Glutamatergic neuron (in vitro differentiated cells): ENCODE measurements around the gene TAS2R40. TPM values are rescaled to one million over a fixed set of nuclear protein-coding genes. Genes with fewer than 3 reads are reported as not detected.

Experiments
- DNase-seq: peaks from one replicate; pipeline ENCODE4 v3.0.0; 2022
- H3K27ac Mint-ChIP-seq: one replicate; pipeline ENCODE4 v1.8.0; 2020; ENCODE audit warnings: mild to moderate bottlenecking, mixed read lengths, inconsistent platforms; ENCODE audit not compliant: unreplicated experiment
- H3K27me3 Mint-ChIP-seq: one replicate; pipeline ENCODE4 v1.8.0; 2020; ENCODE audit warnings: mild to moderate bottlenecking, moderate library complexity, mixed read lengths, inconsistent platforms; ENCODE audit not compliant: unreplicated experiment
- H3K36me3 Mint-ChIP-seq: one replicate; pipeline ENCODE4 v1.8.0; 2020; ENCODE audit warnings: mild to moderate bottlenecking, mixed read lengths, inconsistent platforms; ENCODE audit not compliant: unreplicated experiment
- H3K4me1 Mint-ChIP-seq: one replicate; pipeline ENCODE4 v1.8.0; 2020; ENCODE audit warnings: mild to moderate bottlenecking, low read depth, mixed read lengths, inconsistent platforms; ENCODE audit not compliant: unreplicated experiment
- H3K4me3 Mint-ChIP-seq: one replicate; pipeline ENCODE4 v1.8.0; 2020; ENCODE audit warnings: mild to moderate bottlenecking, mixed read lengths, inconsistent platforms; ENCODE audit not compliant: unreplicated experiment
- H3K9me3 Mint-ChIP-seq: one replicate; pipeline ENCODE4 v1.8.0; 2020; ENCODE audit warnings: mild to moderate bottlenecking, moderate library complexity, mixed read lengths, inconsistent platforms; ENCODE audit not compliant: unreplicated experiment
- CTCF ChIP-seq: fragments of 200-600 bp; sonication (generic); IDR thresholded peaks from one replicate; pipeline ENCODE4 v1.5.0; 2021; ENCODE audit not compliant: partially characterized antibody, unreplicated experiment
- total RNA-seq: library from RNA; stranded (reverse); fragmentation: NEBNext Ultra II Directional; extraction: Animal tissue kit (Norgen Biotek cat#: 25700); gene quantifications from one replicate; pipeline ENCODE4 v1.2.1, GENCODE V29; 2021; ENCODE audit not compliant: unreplicated experiment

The TAS2R40 gene
- total RNA-seq, 1 donor from 2014 or later: not detected

- H3K4me1 Mint-ChIP-seq: peaks cover 11% of the 10 kb centered on the region
- no peak overlapping the region for H3K4me3 Mint-ChIP-seq
- H3K27ac Mint-ChIP-seq: no peak overlapping the region
These were observed 945 bp downstream of the TAS2R40 start for GRCh38 chr7:143222782-143223181.

GRCh38 chr7:143223784-143224183 is 1.9 kb downstream of the TAS2R40 start:
- H3K4me1 Mint-ChIP-seq: peaks cover 8% of the 10 kb centered on the region
- no peak for DNase-seq
- no peaks in the 10 kb centered on the region for H3K9me3 Mint-ChIP-seq
- no peak overlapping the region for H3K27ac Mint-ChIP-seq
- no peak overlapping the region for H3K4me3 Mint-ChIP-seq
- no peaks in the 10 kb centered on the region for H3K36me3 Mint-ChIP-seq
- H3K27me3 Mint-ChIP-seq: no peaks in the 10 kb centered on the region
- no peak for TF ChIP-seq CTCF

More at GRCh38 chr7:143222782-143223181, 945 bp downstream of the TAS2R40 start:
- DNase-seq: no peak
- no peak for TF ChIP-seq CTCF
- H3K36me3 Mint-ChIP-seq: no peaks in the 10 kb centered on the region
- H3K27me3 Mint-ChIP-seq: no peaks in the 10 kb centered on the region
- no peaks in the 10 kb centered on the region for H3K9me3 Mint-ChIP-seq

- no peaks in the 10 kb centered on the region for H3K9me3 Mint-ChIP-seq
- no peak overlapping the region for H3K27ac Mint-ChIP-seq
- H3K36me3 Mint-ChIP-seq: no peaks in the 10 kb centered on the region
- no peaks in the 10 kb centered on the region for H3K27me3 Mint-ChIP-seq
- TF ChIP-seq CTCF: no peak
- no peak for DNase-seq
- peaks cover 13% of the 10 kb centered on the region for H3K4me1 Mint-ChIP-seq
- H3K4me3 Mint-ChIP-seq: no peak overlapping the region
These were observed 3.2 kb downstream of the TAS2R40 start for GRCh38 chr7:143225047-143225446.

- no peaks in the 10 kb centered on the region for H3K27me3 Mint-ChIP-seq
- peaks cover 13% of the 10 kb centered on the region for H3K4me1 Mint-ChIP-seq
- no peaks in the 10 kb centered on the region for H3K9me3 Mint-ChIP-seq
- TF ChIP-seq CTCF: no peak
- H3K4me3 Mint-ChIP-seq: no peak overlapping the region
- no peak for DNase-seq
- peak overlapping the region; percentile 30 for H3K27ac Mint-ChIP-seq
- no peaks in the 10 kb centered on the region for H3K36me3 Mint-ChIP-seq
These were observed 6.0 kb downstream of the TAS2R40 start for GRCh38 chr7:143227806-143228205.

- no peaks in the 10 kb centered on the region for H3K27me3 Mint-ChIP-seq
- peak overlapping the region; percentile 28 for H3K27ac Mint-ChIP-seq
- H3K4me1 Mint-ChIP-seq: peaks cover 13% of the 10 kb centered on the region
These were observed 7.4 kb downstream of the TAS2R40 start for GRCh38 chr7:143229054-143229790.

More at GRCh38 chr7:143229054-143229790, 7.4 kb downstream of the TAS2R40 start:
- H3K4me3 Mint-ChIP-seq: no peak overlapping the region
- no peaks in the 10 kb centered on the region for H3K36me3 Mint-ChIP-seq
- no peak for TF ChIP-seq CTCF
- no peaks in the 10 kb centered on the region for H3K9me3 Mint-ChIP-seq
- peak; percentile 71 for DNase-seq
